M059J (cell line): ENCODE results near the gene KLC3. TPM values are rescaled to one million over a fixed set of nuclear protein-coding genes. Genes with fewer than 3 reads are reported as not detected.

Experiments
- DNase-seq: peaks from one replicate; pipeline ENCODE4 v3.0.0-alpha.2; 2012; ENCODE audit warnings: low read depth
- total RNA-seq: library from RNA; depleted of rRNA; stranded (reverse); fragments of >200 nt; shearing (Covaris generic); gene quantifications from 2 replicates; pipeline ENCODE4 v1.2.3, GENCODE V29; 2014

Gene KLC3
- total RNA-seq, 1 experiment from 2014 or later = 2.4 TPM

GRCh38 chr19:45348367-45349125 is 8.0 kb downstream of the KLC3 start:
- DNase-seq = no peak

GRCh38 chr19:45349126-45349415 is 8.5 kb downstream of the KLC3 start:
- DNase-seq = no peak

GRCh38 chr19:45349430-45349941 is 8.9 kb downstream of the KLC3 start:
- no peak for DNase-seq

GRCh38 chr19:45350477-45351058 is 10.0 kb downstream of the KLC3 start:
- DNase-seq = no peak

GRCh38 chr19:45351401-45351952 is 10.9 kb downstream of the KLC3 start:
- DNase-seq = no peak

- no peak for DNase-seq
Measured at GRCh38 chr19:45352062-45352461, 11.5 kb downstream of the KLC3 start.

GRCh38 chr19:45352471-45352870 is 11.9 kb downstream of the KLC3 start:
- DNase-seq = no peak

GRCh38 chr19:45352914-45353796 is 12.6 kb downstream of the KLC3 start:
- DNase-seq = no peak

GRCh38 chr19:45354241-45354842 is 13.8 kb downstream of the KLC3 start:
- DNase-seq = no peak

- no peak for DNase-seq
Measured at GRCh38 chr19:45355402-45355801, 14.9 kb downstream of the KLC3 start.

GRCh38 chr19:45355910-45356309 is 15.4 kb downstream of the KLC3 start:
- no peak for DNase-seq

- no peak for DNase-seq
Measured at GRCh38 chr19:45356760-45357444, 16.4 kb downstream of the KLC3 start.

- no peak for DNase-seq
Measured at GRCh38 chr19:45357445-45357783, 16.9 kb downstream of the KLC3 start.

- DNase-seq = no peak
Measured at GRCh38 chr19:45358213-45358792, 17.8 kb downstream of the KLC3 start.

GRCh38 chr19:45361608-45362007 is 21.1 kb downstream of the KLC3 start:
- DNase-seq = no peak

- no peak for DNase-seq
Measured at GRCh38 chr19:45362291-45362690, 21.7 kb downstream of the KLC3 start.

GRCh38 chr19:45363861-45364459 is 23.4 kb downstream of the KLC3 start:
- no peak for DNase-seq

- DNase-seq = no peak
Measured at GRCh38 chr19:45364696-45365095, 24.1 kb downstream of the KLC3 start.

- no peak for DNase-seq
Measured at GRCh38 chr19:45368127-45368526, 27.6 kb downstream of the KLC3 start.

- DNase-seq = peak; percentile 50
Measured at GRCh38 chr19:45368737-45369340, 28.3 kb downstream of the KLC3 start.
